ENCODE results near the gene PRAC2.

The PRAC2 gene

DNA sequence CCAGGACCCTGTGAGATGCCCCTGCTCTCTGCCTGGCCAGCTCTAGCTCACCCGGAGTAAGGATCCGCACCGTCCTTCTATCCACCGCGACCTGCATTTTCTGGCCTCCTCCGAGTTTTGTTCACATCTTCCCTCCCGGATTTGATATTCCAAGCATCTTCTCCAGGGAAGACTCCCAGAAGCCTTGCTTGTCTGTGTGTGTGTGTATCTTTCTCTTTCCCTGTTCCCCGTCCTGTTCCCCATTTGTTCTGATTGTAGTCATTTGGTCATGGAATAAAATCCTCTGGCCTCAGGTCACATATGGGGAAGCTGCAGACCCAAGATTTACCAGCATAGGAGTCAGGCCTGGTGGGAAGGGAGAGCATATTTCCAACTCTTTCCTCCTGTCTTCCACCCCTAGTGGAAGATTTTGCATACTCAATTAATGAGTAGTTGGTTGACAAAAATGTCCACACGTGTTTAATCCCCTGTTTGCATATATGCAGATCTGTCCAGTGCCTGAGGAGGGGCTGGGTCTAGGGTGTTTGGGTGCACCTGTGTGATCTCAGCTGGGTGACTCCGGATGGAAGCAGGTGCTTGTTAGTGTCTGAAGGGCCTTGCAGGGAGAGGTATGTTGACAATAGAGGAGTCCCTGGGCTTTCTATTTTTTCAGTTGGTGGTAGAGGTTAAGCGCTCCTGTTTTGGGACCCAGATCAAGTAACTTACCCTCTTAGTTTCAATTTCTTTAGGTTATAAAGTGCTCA lies 2.5 kb upstream of the PRAC2 start:
- DNase-seq, result no peak

DNA sequence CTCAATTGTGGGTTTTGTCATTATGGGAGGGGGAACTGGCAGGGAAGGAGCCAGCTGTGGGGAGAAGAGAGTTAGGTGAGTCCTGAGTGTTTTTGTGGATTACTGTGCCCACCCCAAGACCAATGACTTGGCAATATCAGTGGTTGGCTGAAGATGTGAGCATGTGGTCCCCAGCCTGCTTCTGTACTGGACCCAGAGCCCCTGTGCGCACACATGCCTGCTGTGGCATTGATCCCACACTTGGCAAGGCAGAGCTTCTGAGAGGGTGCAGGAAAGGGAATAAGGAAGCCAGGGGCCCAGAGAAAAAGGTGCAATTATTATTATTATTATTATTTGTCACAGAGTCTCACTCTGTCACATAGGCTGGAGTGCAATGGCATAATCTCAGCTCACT lies 2.0 kb upstream of the PRAC2 start:
- DNase-seq, result no peak

DNA sequence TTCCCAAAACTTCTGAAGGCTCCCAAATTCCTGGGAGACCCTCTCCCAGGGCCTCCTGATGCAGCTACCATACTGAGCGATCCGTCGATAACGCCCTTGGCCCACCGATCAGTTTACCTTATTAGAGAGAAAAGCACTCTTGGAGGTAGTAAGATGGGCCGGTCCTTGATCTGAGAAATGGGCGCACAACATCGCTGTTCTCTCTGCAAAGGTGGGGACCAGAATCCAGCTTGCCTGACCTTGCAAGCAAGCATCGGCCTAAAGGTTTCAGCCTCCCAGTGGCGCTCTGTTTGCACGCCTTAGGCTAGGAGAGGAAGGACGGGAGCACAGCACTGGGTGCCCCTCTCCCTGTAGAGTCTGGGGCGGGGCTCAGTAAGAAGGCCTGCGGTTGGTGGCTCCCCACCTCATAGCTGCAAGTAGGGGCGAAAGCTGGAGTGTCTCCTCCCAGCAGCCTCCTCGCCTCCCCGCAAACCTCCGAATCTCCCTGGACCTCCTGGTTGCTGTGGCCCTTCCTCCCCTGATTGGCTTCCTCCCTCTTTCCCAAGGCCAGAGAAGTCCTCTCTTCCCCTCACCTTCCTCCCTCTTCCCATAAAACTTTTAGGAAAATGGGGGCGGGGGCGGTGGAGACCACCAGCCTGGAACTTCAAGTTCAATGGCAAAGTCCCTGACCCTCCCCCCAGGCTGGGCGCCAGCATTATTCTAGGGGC lies 631 bp upstream of the PRAC2 start, which contains the start of gene PRAC1:
Gene PRAC1, minus strand, starts transcription at position 318 of the 707 bp plus-strand sequence. Its CDS starts 126 bp downstream, at position 192.
- DNase-seq, result no peak

DNA sequence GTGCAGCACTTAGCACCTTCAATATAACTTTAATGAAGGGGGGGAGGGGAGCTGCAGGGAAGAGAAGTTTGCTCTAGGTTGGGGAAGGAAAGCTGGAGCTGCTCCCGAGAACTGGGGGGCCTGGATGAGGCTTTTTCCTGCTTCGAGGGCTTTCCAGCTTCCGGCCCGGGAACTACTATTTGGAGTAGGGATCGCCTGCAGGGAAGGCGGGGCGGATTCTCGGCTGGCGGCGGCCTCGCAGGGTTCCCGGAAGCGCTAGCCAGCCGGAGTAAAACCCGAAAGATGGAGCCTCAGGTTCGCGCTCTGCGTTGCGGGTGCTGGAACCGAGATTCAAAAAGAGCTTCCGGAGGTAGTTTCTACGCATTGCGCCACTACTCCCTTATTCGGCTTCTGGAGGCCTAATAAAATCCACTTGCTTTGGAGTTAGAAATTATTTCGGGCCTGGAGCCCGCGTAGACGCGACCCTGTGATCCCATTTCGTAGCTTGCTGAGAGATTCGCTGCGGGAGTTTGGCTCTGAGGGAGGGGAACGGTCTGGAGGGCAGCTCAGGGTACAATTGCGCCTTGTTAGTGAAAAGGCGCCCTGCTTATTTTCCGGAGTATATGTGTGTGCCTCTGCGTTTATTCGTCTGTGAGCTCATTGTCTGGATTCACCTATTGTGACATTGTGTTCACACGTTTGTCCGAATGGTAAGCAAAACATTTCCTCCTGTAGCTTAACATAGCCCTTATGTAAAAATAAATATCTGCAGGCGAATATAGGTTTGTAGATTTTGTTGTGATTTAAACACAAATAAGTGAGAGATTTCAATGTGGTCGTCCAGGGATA lies 652 bp downstream of the PRAC2 start:
- DNase-seq, result no peak

DNA sequence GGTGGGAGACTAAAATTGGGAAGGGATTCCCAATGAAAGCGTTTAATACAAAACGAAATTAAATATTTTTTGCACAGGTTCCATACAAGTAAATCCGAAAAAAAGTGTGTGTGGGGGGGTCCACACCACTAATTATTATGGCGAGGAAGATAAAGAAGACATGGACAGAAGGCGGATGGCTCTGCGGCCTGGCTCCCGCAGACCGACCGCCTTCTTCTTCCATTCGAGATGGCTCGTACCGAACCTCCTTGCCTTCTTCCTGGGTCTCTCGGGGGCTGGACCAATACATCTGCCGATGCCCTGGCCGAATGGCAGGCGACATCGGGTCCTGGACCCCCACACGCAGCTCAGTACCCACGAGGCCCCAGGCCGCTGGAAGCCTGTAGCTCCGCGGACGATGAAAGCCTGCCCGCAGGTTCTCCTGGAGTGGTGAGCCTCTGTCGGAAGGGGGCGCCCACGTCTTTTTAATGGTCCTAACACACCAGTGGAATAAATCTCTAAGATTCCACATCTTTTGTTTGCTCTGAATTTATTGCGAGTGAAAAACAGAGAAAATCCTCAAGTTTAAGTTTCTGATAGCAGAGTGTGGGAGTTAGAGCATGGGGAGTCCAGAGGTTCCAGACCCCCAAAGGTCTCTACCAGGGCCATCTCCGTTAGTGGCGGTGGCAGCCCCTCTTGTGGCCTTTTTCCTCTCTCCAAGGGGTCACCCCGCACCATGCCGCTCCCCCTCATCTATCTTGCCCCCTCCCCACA lies 1.4 kb downstream of the PRAC2 start:
- DNase-seq, result peak in 45 of 56 donors; percentile 1 to 81 (median 23)

DNA sequence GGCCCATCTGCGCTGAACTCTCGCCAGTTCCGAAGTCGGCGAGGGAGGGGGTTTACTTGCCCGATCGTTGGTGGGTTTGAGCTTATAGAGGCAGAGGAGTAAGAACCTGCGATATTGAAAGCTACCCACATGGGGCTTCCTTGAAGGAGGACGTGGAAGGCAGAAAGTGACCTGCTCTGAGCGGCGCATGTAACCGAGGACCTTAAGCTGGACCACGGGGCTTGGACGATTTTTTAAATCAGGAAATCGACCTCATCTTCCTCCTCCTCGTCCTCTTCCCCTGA lies 2.0 kb downstream of the PRAC2 start:
- no peak for DNase-seq

DNA sequence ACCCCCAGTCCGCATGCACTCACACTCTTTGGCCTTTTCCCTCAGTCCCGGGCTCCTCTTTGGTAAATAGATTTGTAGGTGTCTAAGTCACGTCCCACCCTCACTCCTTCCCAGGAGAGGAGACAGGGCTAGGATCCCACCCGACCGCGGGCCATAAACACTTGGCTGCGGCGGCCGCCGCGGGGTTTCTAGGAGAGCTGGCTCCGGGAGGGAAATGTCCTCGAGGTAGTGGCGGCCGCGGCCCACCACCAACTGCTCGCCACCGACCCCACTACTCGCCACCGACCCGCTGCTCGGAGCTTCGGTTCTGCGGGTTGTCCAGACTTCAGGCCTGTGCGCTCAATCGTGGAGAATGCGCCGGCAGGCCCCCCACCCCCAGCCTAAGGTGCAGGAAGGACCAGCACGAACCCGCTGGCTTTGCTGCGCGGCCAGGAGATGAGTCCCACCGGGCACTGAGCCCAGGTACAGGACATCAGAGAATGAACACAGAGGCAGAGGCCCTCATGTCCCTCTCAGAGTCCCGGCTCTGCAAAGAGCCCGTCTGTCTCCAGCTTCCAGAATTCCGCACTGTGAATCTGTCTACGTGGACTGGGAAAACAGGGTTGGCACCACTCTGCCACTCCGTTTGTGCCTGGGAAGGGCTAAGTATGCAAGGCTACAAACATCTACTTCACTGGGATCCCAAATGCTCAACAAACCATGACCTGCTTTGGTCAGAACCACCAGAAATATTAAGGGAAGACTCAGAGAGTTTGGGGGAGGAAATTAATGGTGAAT lies 2.5 kb downstream of the PRAC2 start:
- no peak for DNase-seq

DNA sequence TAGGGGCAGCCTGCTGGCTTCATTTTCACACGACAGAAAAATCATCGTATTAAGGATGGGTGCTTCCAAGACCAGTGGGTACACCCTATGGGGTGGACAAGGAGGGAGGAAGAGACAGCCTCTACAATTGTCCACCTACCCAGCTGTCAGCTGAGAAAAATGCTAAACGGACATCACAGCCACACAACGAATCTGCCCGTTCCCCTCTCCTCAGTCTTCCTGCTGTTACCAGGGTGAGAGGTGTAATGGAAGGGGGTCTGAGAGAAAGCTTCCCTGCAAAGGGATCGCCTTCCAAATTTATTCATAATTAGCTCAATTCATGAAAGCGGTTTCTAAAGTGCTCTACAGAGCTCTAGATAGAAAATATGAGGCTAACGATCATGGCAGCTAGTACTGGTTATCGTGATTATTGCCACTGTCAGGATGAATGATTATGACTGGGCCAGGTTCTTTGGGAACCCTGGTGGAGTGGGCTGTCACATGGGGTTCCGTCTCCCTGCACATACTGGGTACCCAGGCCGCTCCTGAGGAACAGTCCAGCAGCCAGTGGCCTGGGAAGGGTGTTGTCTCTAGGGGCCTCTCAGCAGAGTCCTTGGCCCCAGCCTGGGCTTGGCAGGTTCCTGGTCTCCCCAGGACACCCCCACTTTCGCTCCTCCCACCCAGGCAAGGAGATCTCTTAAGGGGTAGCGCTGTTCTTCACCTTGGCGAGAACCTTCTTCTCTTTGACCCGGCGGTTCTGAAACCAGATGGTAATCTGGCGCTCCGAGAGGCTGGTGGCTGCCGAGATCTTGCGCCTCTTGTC lies 3.3 kb downstream of the PRAC2 start:
- no peak for DNase-seq

DNA sequence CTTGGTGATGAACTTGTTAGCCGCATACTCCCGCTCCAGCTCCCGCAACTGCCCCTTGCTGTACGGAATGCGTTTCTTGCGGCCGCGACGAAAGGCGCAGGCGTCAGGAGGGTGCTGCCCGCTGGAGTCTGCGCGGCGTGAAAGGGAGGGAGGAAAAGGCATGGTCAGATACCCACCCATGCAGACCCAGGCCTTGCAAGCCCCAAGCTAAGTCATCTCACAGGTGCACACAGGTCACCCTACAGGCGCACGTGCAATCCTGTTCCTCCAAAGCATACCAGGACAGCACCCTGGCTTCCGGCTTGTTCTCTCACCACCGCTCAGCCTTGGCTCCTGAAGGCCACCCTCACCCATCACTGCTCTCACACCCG lies 3.9 kb downstream of the PRAC2 start:
- no peak for DNase-seq

DNA sequence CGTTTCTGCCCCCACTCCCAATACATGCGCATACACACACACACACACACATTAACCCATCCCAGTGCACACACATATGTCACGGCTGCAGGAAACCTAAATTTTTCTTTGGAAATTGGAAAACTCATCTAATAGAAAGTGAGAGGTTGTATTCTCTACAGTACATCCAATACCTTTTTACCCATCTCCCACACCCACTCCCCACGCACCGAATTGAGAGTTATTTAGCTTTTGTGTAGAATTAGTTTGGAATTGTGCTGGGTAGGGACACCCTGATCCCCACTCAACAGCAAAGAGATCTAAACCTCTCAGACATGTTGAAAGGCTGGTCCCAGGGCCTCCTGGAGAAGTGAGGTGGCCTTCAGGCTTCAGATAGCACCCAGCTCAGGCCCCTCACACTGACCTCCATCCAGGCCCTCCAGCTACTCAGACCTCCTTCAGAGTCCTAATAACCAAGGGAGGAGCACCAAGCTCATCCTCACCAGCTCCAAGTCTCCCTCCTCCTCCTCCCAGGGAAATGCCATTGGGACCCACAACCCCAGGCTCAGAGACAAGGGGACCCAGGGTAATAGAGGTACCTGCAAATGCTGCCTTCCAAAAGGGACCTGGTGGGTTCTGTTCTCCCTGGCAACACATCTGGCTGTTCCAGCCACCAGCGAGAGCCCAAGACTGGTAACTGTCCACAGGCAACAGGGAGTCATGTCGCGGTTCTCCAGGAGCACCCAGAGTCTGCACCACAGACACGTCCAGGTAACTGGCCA lies 4.6 kb downstream of the PRAC2 start:
- DNase-seq, result no peak

DNA sequence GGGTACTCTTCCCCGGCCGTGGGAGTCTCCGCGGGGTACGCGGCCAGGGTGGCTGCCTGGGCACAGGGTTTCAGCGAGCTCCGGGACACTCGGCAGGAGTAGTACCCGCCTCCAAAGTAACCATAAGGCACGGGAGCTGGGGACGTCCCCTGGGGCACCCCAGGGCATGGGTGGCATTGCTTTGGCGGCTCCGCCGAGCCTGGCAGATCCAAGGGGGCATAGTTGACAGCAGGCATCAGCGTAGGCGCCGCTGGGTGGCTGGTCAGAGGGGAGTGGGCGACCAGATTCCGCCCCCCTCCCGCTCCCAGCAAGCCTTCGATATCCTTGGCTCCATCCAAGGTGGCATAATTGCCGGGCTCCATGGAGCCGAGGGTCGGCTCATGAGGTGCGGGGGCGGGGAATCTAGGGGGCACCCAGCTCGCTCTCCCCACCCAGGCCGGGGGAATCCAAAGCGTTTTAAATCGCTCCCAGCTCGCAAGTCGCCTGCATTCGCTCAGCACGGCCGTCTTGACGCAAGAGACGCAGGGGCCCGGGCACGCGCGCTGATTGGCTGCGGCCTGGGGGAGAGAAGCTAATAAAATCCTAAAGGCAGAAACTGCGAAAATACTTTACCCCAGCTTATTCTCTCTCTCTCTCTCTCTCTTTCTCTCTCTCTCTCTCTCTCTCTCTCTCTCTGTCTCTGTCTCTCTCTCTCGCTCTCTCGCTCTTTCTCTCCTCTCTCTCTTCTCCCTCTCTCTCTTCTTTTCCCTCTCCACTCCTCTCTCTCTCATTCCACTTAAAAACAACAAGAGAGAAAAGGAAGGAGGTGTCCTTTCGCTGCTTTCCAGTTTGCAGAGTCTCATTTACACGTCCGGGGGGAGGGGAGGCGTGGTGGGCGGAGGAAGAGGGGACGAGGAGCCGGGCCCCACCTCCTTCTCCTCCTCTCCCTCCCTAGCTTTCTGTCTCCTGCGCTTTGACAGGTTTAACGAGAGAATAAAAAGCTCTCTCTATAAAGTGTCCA lies 5.5 kb downstream of the PRAC2 start, which contains the start of gene HOXB13:
Gene HOXB13, minus strand, starts transcription at position 519 of the 1,000 bp plus-strand sequence. Its CDS starts 157 bp downstream, at position 362.
- no peak for DNase-seq

DNA sequence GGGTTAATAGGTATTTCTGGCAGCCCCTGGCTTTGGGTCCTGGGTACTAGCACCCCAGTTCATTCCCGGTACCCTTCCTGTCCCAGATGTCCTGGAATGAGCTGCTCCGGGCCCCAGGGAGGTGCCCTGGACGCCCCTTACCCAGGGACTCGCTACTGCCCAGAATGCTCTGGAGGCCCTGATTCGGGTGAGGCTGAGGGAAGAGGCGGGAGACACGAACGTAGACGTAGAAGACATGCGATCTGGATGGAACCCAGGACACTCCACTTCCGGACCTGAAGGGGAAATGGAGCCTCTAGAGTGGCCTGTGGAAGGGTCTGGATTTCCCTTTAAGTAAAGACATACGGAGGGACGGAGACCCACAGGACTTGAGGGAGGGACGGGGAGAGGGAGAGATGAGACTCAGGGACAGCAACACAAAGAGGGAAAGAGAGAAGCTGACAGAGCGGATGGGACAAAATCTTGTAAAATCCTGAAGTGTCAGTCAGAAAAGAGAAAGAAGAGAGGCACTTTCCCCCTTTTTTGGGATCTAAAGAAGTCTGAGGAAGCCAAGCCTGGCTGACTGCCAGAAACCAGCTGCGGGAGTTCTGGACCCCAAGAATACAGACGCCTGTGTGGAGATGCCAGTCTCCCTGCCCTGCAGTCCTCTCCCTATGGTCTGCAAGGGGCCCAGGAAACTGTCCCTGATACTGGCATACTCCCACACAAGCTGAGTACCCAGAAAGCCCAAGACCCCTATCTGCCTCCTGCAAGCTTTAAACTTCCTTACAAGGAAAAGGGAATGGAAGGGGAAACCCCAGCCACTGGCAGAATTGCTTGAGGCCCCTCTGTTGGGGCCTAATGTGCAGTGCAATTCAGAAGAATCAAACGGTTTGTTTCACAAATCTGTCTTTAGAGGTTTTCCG lies 6.6 kb downstream of the PRAC2 start:
- DNase-seq, result no peak

DNA sequence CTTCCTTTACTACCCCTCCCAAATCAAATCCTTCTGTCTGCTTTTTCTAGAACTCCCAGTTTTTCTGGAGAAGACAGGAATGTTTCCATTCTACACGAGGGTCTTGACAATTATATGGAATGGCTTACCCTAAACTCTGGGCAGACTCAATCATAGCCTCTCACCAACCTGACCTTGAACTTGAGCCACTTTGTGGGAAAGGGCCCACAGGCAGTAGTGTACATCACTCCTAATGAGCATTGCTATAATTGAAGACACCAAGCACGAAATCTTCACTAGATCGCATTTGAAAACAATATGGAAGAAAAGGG lies 7.2 kb downstream of the PRAC2 start:
- no peak for DNase-seq

DNA sequence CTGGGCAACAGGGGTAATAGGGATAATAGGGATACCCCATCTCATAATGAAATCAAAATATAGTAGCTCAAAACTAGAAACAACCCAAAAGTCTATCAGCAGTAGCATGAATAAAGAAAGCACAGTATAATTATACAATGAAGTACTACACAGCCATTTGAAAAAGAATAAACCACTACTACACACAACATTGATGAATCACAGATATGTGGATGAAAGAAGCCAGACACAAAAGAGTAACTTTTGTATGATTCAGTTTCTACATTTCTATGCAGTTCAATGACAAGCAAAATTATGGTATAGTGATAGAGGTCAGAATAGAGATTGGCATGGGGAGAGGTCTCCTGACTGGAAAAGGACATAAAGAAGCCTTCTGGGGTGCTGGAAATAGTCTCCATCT lies 8.4 kb downstream of the PRAC2 start:
- DNase-seq, result no peak

DNA sequence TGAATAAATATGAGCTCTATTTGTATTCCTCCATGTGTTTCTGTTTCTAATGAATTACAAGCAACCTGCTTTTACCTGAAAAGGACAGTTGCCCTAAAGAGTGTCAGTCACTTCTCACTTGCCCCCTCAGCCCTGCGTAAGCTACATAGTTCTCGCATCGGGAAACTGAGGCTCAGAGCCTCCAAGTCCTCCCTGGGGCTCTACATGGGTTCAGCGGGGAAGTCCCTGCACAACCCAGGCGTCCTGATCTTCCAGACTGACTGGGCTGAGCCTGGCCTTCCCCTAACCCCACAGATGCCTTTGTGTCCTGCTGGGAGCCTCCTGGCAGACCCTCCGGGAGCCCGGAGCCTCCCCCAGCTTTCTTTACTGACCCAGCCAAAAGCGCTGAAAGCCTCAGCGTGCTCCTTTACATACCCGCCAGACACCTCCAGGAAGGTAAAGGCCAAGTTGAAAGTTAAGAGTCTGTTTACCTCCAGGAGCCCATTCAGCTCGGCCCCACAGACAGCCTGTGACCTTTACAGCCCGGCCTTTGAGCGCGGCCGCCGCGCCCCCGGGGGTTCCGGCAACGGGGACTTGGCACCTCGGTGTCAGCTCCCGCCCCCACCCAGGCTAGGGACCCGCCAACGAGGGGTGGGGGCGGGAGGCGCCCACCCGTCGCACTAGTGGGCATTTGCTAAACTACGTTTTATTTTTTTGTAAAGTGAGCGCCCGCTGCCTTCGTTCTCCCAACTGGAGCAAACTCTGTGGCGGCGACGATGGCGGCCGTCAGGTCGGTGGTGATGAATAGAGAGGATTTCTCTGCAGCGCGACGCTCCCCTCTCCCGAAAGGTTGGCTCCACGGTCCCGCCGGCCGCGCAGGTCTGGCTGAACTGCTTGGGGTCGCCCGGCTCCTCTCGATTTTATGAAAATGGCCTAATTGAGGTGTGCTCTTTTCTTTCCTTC lies 10.0 kb downstream of the PRAC2 start:
- no peak for DNase-seq
